B cell (primary cell): Measurements from ENCODE around the gene LRRC4. TPM values are rescaled to one million over a fixed set of nuclear protein-coding genes. Genes with fewer than 3 reads are reported as not detected.

Experiments used
- ATAC-seq: fragments of 200-7000 bp; cut with Tn5 transposase; one replicate; pipeline ENCODE4 v1.10.0; 2021; ENCODE audit warnings: low read depth, mild to moderate bottlenecking, moderate number of reproducible peaks, moderate library complexity
- CTCF ChIA-PET: fragments of 350-600 bp; sonication (Branson Sonifier 250); formaldehyde crosslinking; loops from one replicate; lab custom pipeline; 2021; ENCODE audit warnings: antibody characterized with exemption, inconsistent platforms; lab: Charles Lee
- POLR2A ChIA-PET: fragments of 350-600 bp; sonication (Branson Sonifier 250); formaldehyde crosslinking; loops from one replicate; lab custom pipeline; 2021; ENCODE audit warnings: antibody characterized with exemption; lab: Charles Lee
- DNase-seq: peaks from one replicate; pipeline ENCODE4 v3.0.0; 2013
- H2AFZ ChIP-seq: 2 replicates; pipeline ENCODE4 v1.6.1; 2012; ENCODE audit warnings: mild to moderate bottlenecking, low read depth, low read length; ENCODE audit not compliant: insufficient read depth, poor library complexity, severe bottlenecking
- H3K27ac ChIP-seq, 2 donors: 1 replicate in 1 of 2; 2 replicates in 1 of 2; pipeline ENCODE4 v1.5.1; 2012 to 2013; ENCODE audit warnings: low read length in 2 of 2, mild to moderate bottlenecking in 2 of 2, moderate library complexity in 1 of 2
- H3K27me3 ChIP-seq, 4 experiments: fragments of 200-600 bp in 1 of 4; sonication (generic) in 1 of 4; replicated peaks in 1 of 4; 1 replicate in 2 of 4; 2 replicates in 2 of 4; pipeline versions ENCODE4 v1.6.1 to v1.7.0; 2013 to 2016; ENCODE audit warnings: low read length in 3 of 4, mild to moderate bottlenecking in 2 of 4, mixed read lengths in 1 of 4, moderate library complexity in 1 of 4; ENCODE audit not compliant: insufficient read depth in 4 of 4, control insufficient read depth in 3 of 4; ENCODE audit errors: control extremely low read depth in 1 of 4
- H3K36me3 ChIP-seq, 2 experiments: replicated peaks in 1 of 2; 1 replicate in 1 of 2; 2 replicates in 1 of 2; pipeline versions ENCODE4 v1.6.1 to v1.7.1; 2013; ENCODE audit warnings: low read length in 1 of 2; ENCODE audit not compliant: insufficient read depth in 2 of 2, control insufficient read depth in 1 of 2; ENCODE audit errors: control extremely low read depth in 1 of 2, extremely low read depth in 1 of 2
- H3K4me1 ChIP-seq, 2 donors: fragments of 200-600 bp in 1 of 2; sonication (generic) in 1 of 2; 1 replicate in 1 of 2; 2 replicates in 1 of 2; pipeline versions ENCODE4 v1.5.1 to v1.6.1; 2013 to 2017; ENCODE audit warnings: low read length in 2 of 2; ENCODE audit not compliant: control insufficient read depth in 2 of 2, insufficient read depth in 2 of 2
- H3K4me2 ChIP-seq: replicated peaks from 2 replicates; pipeline ENCODE3; 2012; ENCODE audit warnings: mild to moderate bottlenecking, low read depth, low read length; ENCODE audit not compliant: poor library complexity, severe bottlenecking
- H3K4me3 ChIP-seq, 5 experiments: fragments of 200-600 bp in 1 of 5; sonication (generic) in 1 of 5; 1 replicate in 3 of 5; 2 replicates in 2 of 5; pipeline versions ENCODE4 v1.5.1 to v1.7.0; 2011 to 2016; ENCODE audit warnings: low read length in 4 of 5, mild to moderate bottlenecking in 4 of 5, low read depth in 2 of 5, control low read depth in 1 of 5, moderate library complexity in 1 of 5; ENCODE audit not compliant: insufficient read depth in 1 of 5; ENCODE audit errors: control extremely low read depth in 1 of 5, extremely low read depth in 1 of 5
- H3K79me2 ChIP-seq: fragments of 200-600 bp; sonication (generic); one replicate; pipeline ENCODE4 v1.6.0; 2016; ENCODE audit warnings: low read length; ENCODE audit not compliant: control insufficient read depth, insufficient read depth
- H3K9ac ChIP-seq: fragments of 200-600 bp; sonication (generic); 2 replicates; pipeline ENCODE4 v1.6.1; 2017; ENCODE audit warnings: mild to moderate bottlenecking, low read length, moderate library complexity
- H3K9me3 ChIP-seq, 3 donors: one replicate each; pipeline versions ENCODE4 v1.6.1 to v1.7.1; 2013; ENCODE audit warnings: low read length in 2 of 3; ENCODE audit not compliant: control insufficient read depth in 2 of 3, insufficient read depth in 1 of 3; ENCODE audit errors: control extremely low read depth in 1 of 3
- H4K20me1 ChIP-seq: 2 replicates; pipeline ENCODE4 v1.6.0; 2012; ENCODE audit warnings: mild to moderate bottlenecking, low read length; ENCODE audit not compliant: insufficient read depth, control insufficient read depth, poor library complexity, severe bottlenecking
- H3K27ac Mint-ChIP-seq: one replicate; pipeline ENCODE4 v1.8.0; 2021; ENCODE audit warnings: mixed read lengths
- H3K27me3 Mint-ChIP-seq: one replicate; pipeline ENCODE4 v1.8.0; 2021; ENCODE audit warnings: mixed read lengths
- H3K4me1 Mint-ChIP-seq: one replicate; pipeline ENCODE4 v1.8.0; 2021; ENCODE audit warnings: mixed read lengths
- H3K4me3 Mint-ChIP-seq: one replicate; pipeline ENCODE4 v1.8.0; 2021; ENCODE audit warnings: mixed read lengths
- H3K9me3 Mint-ChIP-seq: one replicate; pipeline ENCODE4 v1.8.0; 2022; ENCODE audit warnings: mixed read lengths; ENCODE audit not compliant: insufficient read depth
- CTCF ChIP-seq: fragments of 200-600 bp; IDR thresholded peaks from one replicate; pipeline ENCODE4 v1.8.0; 2022; ENCODE audit warnings: antibody characterized with exemption, mild to moderate bottlenecking
- EZH2 ChIP-seq: IDR thresholded peaks from 2 replicates; pipeline ENCODE4 v1.6.1; 2012; ENCODE audit warnings: borderline replicate concordance, low read depth, mild to moderate bottlenecking, moderate library complexity, low read length; ENCODE audit not compliant: insufficient read depth, poor library complexity, severe bottlenecking
- WGBS: methylation state at CpG from one replicate; pipeline ENCODE4 v1.1.5; 2013; ENCODE audit warnings: missing lambda C conversion rate; ENCODE audit not compliant: insufficient coverage; 5-methylcytosine and 5-hydroxymethylcytosine counted together
- intact Hi-C: fragments of 100-400 bp; cut with micrococcal nuclease; formaldehyde crosslinking; loops from one replicate; pipeline ENCODE4 v1.10.0; 2022
- polyA plus RNA-seq: library from polyadenylated mRNA; depleted of rRNA; stranded (reverse); fragments of >200 nt; gene quantifications from 2 replicates; pipeline ENCODE4 v1.2.3, GENCODE V29; 2012
- total RNA-seq, 2 donors: library from RNA; stranded (reverse); fragments of 120-200 nt in 1 of 2; gene quantifications; 1 replicate in 1 of 2; 2 replicates in 1 of 2; pipeline versions ENCODE4 v1.2.3 to v1.2.4, GENCODE V29; 2013 to 2022

LRRC4 gene
- total and polyA plus RNA-seq, 2 donors (not counting 1 experiment from before 2014, with no cell fraction given): 0.98 to 1.2 TPM

GRCh38 chr7:128076796-128077271, 45.6 kb upstream of the LRRC4 start:
- no peak for ATAC-seq
- intact Hi-C loops: no loop called here
- H3K79me2 ChIP-seq: no peaks in the 10 kb centered on the region
- H3K9ac ChIP-seq: no peak overlapping the region
- H2AFZ ChIP-seq: no peak overlapping the region
- H3K9me3 Mint-ChIP-seq: no peaks in the 10 kb centered on the region
- peaks cover 0 to 55% of the 10 kb centered on the region in 2 experiments for H3K36me3 ChIP-seq
- no peak overlapping the region for H3K27ac ChIP-seq
- H3K27me3 ChIP-seq: no peaks in the 10 kb centered on the region
- H3K4me1 Mint-ChIP-seq: no peaks in the 10 kb centered on the region
- H3K4me2 ChIP-seq: no peak overlapping the region
- no peaks in the 10 kb centered on the region for H4K20me1 ChIP-seq
- WGBS: 80% methylated on average over 5 of the region's 7 CpGs
- H3K27me3 Mint-ChIP-seq: no peaks in the 10 kb centered on the region
- no peak for DNase-seq
- no peak overlapping the region for H3K27ac Mint-ChIP-seq
- no peaks in the 10 kb centered on the region for H3K4me1 ChIP-seq
- no peaks in the 10 kb centered on the region for H3K9me3 ChIP-seq
- no peak for TF ChIP-seq CTCF
- no peak for TF ChIP-seq EZH2
- ChIA-PET POLR2A (no interaction called here), CTCF (no interaction called here)
- no peak overlapping the region for H3K4me3 Mint-ChIP-seq
- no peak overlapping the region for H3K4me3 ChIP-seq

- Mint-ChIP-seq H3K4me1 (no peaks in the 10 kb centered on the region), H3K4me3 (no peak overlapping the region), H3K9me3 (no peaks in the 10 kb centered on the region), H3K27ac (no peak overlapping the region), H3K27me3 (no peaks in the 10 kb centered on the region)
- TF ChIP-seq EZH2: no peak
- TF ChIP-seq CTCF: no peak
- Histone ChIP-seq H3K79me2 (no peaks in the 10 kb centered on the region), H3K27ac (no peak overlapping the region), H3K36me3 (peaks cover 0 to 50% of the 10 kb centered on the region in 2 experiments), H2AFZ (no peak overlapping the region), H3K4me1 (no peaks in the 10 kb centered on the region), H3K27me3 (no peaks in the 10 kb centered on the region), H3K4me2 (no peak overlapping the region), H4K20me1 (no peaks in the 10 kb centered on the region), H3K4me3 (no peak overlapping the region), H3K9me3 (no peaks in the 10 kb centered on the region), H3K9ac (no peak overlapping the region)
- no peak for DNase-seq
- CTCF ChIA-PET: no interaction called here
- 98% methylated on average over 8 of the region's 8 CpGs for WGBS
- ATAC-seq: no peak
- intact Hi-C loops: no loop called here
- POLR2A ChIA-PET: no interaction called here
These were observed 45.1 kb upstream of the LRRC4 start for GRCh38 chr7:128076196-128076795.
